T-helper 2 cell treated with Interferon-gamma antibody and Interleukin-4, amounts not matched to agents 100 ng/mL and 5 ng/mL, for 36 hours (primary cell): ENCODE measurements around the gene CRTC3. TPM values are rescaled to one million over a fixed set of nuclear protein-coding genes. Genes with fewer than 3 reads are reported as not detected.

Experiments used
- intact Hi-C: fragments of 100-400 bp; cut with micrococcal nuclease; formaldehyde crosslinking; loops from one replicate; pipeline ENCODE4 v1.15.1; 2023
- total RNA-seq: library from RNA; stranded (reverse); gene quantifications from 2 replicates; pipeline ENCODE4 v1.2.3, GENCODE V29; 2022

The CRTC3 gene
- total RNA-seq, 1 donor from 2014 or later, result 106 TPM

GRCh38 chr15:90561344-90562244, 31.9 kb downstream of the CRTC3 start:
- intact Hi-C loops, result no loop called here

GRCh38 chr15:90562669-90563068, 32.9 kb downstream of the CRTC3 start:
- intact Hi-C loops, result no loop called here

- intact Hi-C loops, result no loop called here
These were observed 33.7 kb downstream of the CRTC3 start for GRCh38 chr15:90563463-90563862.

DNA sequence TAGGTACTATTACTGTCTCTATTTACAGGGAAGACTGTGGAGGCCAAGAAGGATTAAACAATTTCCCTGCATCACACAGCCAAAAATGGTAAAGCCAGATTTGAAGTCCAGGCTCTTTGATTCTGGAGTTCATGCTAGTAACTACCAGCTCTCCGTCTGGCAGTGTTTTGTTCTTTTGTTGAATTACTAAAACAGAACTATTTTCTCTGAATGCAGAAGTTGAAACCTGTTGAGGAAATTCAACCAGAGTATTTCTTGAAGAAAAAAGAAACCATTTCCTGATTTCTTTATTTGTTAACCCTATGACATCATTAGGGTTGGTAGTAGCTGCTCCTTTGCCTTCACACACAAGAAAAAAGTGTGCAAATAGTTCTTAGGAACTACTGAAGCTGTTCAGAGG, 34.3 kb downstream of the CRTC3 start:
- intact Hi-C loops, result loop anchor here (1.0 kb wide), 1 partner anchor 30 kb away; no protein-coding TSS in a partner anchor

DNA sequence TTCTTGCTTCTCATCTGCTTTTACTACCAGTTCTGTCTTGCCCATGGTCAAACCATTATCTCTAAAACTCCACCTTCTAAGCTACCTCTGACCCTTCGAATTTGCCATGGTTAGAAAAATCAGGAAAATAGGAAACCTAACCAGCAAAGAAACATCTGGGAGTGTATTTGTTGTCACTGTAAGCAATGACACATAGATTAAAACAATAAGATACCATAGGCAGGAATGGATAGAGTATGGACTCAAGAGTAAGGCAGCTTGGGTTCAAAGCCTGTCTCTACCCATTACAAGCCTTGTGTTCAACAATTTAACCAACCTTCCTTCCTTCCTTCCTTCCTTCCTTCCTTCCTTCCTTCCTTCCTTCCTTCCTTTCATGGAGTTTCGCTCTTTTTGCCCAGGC, 34.9 kb downstream of the CRTC3 start:
- intact Hi-C loops, result loop anchor here (1.0 kb wide), 1 partner anchor 30 kb away; no protein-coding TSS in a partner anchor

DNA sequence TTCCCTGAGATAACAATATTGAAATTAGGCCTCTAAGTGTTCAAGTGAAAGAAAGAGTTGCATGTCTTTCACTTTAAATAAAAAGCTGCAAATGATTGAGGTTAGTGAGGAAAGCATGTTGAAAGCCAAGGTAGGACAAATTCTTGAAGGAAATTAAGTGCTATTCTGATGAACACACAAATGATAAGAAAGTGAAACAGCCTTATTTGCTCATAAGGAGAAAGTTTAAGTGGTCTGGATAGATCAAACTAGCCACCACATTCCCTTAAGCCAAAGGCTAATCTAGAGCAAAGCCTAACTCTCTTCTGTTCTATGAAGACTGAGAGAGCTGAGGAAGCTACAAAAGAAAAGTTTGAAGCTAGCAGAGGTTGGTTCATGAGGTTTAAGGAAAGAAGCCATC, 36.1 kb downstream of the CRTC3 start:
- intact Hi-C loops, result loop anchor here (1.0 kb wide), 1 partner anchor 8 kb away; no protein-coding TSS in a partner anchor

DNA sequence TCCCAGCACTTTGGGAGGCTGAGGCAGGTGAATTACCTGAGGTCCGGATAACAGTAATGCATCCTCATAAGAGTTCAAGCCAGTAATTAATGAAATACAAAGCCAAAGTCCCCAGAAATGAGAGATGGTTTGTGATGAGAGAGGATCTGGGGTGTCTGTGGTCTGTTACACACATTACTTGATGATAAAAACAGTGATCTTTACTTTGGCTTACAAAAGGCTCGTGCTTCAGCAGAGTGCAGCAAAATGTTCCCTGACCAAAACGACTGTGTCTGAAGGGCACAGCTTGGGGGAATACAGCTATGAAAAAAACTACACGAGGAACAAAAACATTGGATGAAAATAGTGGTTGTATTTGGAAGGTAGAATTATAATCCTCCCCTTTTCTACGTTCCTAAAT, 40.9 kb downstream of the CRTC3 start:
- intact Hi-C loops, result loop anchor here (5.0 kb wide), 1 partner anchor 38 kb away; no protein-coding TSS in a partner anchor

GRCh38 chr15:90571063-90571541, 41.4 kb downstream of the CRTC3 start:
- intact Hi-C loops, result loop anchor here (5.0 kb wide), 1 partner anchor 39 kb away; no protein-coding TSS in a partner anchor

- intact Hi-C loops, result loop anchor here (5.0 kb wide), 1 partner anchor 41 kb away; no protein-coding TSS in a partner anchor
These were observed 43.2 kb downstream of the CRTC3 start for GRCh38 chr15:90572893-90573292.

- intact Hi-C loops, result no loop called here
These were observed 47.1 kb downstream of the CRTC3 start for GRCh38 chr15:90576711-90577389.

- intact Hi-C loops, result no loop called here
These were observed 49.5 kb downstream of the CRTC3 start for GRCh38 chr15:90579213-90579612.

DNA sequence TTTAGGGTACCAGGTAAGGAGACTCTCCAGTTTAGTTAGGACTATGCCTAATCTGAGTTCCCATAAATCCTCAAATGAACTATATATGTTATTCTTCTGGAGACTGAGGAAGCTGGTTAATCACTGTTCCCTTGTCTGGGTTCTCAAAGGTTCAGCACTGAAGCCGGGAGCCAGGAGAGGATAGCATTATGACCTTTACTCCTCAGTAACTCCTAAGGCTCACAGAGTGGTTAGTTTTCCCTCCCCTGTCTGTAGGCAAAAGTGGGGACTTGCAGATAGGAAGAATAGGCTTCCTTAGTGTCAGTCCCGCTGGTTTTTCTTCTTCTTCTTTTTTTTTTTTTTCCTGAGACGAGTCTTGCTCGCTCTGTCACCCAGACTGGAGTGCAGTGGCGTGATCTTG, 50.4 kb downstream of the CRTC3 start:
- intact Hi-C loops, result no loop called here

GRCh38 chr15:90580541-90580940, 50.8 kb downstream of the CRTC3 start:
- intact Hi-C loops, result no loop called here

- intact Hi-C loops, result loop anchor here (1.0 kb wide), 1 partner anchor 13 kb away; no protein-coding TSS in a partner anchor
These were observed 51.2 kb downstream of the CRTC3 start for GRCh38 chr15:90580946-90581345.

- intact Hi-C loops, result loop anchor here (1.0 kb wide), 1 partner anchor 12 kb away; no protein-coding TSS in a partner anchor
These were observed 52.1 kb downstream of the CRTC3 start for GRCh38 chr15:90581771-90582352.

DNA sequence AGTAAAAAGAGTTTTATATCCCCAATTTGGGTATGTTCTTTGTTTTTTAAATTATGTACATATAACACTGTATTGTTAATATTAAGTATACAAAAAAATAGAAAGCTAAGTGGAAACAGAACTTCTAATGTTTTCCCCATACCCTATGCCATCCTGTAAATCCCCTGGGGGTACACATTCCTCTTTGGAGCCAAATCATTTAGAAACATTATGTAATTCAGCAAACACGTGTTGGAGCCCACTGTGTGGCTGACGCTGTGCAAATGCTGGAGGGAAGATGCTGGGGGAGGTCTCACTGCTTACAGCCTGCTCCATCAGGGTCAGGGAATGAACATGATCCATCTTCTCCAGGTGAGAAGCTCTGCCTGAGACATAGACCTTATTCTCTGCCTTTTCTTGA, 52.8 kb downstream of the CRTC3 start:
- intact Hi-C loops, result no loop called here

- intact Hi-C loops, result no loop called here
These were observed 53.9 kb downstream of the CRTC3 start for GRCh38 chr15:90583471-90584252.

DNA sequence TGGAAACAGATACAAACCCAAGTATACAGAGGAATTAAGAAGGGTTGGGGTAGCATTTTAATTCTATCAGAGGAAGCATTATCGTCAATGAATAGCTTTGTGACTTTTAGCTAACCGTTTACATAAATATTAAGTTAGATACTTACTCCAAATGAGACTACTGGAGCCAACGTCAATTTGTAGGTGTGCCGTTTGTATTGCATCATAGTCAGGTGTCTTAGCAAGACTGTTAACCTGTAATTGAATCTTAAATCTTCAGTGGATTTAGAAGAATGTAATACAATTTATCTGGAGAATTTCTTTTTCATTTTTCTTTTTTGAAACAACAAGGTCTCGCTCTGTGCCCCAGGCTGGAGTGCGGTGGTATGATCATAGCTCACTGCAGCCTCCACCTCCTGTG, 55.1 kb downstream of the CRTC3 start:
- intact Hi-C loops, result no loop called here

- intact Hi-C loops, result no loop called here
These were observed 56.1 kb downstream of the CRTC3 start for GRCh38 chr15:90585863-90586262.

DNA sequence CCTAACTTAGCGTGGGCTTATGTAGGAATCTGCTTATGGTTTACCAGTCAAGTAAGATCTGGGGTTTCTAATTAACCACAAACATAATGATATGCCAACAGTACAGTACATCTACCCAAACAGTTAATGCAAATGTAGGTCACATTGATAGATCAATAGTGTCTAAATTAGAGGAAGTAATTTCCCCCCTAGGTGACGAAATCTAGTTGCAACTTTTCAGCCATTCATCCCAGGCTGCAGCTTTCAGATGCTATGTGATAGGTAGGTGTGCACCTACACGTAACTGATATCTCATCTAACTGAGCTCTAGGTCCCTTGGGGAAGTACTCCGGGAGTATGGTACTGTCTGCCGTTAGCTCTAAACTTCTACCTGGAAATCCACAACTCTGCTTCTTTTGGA, 57.2 kb downstream of the CRTC3 start:
- intact Hi-C loops, result no loop called here

DNA sequence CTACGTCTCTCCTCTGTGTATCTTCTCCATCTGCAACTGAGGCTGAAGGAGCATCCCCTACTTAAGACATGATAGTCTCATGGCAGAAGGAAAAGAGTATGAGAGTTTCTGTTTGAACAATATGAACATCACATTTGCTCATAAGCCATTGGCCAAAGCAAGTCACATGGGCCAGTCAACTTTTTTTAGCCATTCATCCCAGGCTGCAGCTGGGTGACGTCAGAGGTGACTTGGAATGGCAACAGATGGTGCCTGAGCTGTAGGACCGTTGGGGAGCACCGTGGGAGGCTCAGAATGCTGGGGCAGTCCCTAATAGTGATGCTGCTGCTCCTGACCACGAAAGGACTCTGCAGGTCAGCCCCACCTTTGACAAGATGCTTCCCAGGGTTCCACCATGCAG, 58.7 kb downstream of the CRTC3 start:
- intact Hi-C loops, result no loop called here
